ENCODE results near the gene ZNF205.

GRCh38 chr16:3068487-3068886 is 43.9 kb upstream of the ZNF205 start:
- no peak for TF ChIP-seq POLR2A (IDR thresholded peaks at IDR 0.05; ENCODE audit: low read length)
- TF ChIP-seq GATA1 (IDR thresholded peaks at IDR 0.05; ENCODE audit: low read depth, low read length) = no peak

Measured in erythroblast (primary cell).